CD4-positive, alpha-beta T cell treated with Interleukin-1 beta for 1 hour (primary cell): ENCODE data around the gene IL9.
"Not testable (repeated sequence)": the region's sequence is repeated elsewhere in the genome, so short reads cannot be mapped to it uniquely, and the experiment has no call there.

Experiments used
- DNase-seq, 2 donors: peaks; one replicate each; pipeline ENCODE4 v3.0.0-alpha.2; 2020 to 2022

IL9 gene

DNA sequence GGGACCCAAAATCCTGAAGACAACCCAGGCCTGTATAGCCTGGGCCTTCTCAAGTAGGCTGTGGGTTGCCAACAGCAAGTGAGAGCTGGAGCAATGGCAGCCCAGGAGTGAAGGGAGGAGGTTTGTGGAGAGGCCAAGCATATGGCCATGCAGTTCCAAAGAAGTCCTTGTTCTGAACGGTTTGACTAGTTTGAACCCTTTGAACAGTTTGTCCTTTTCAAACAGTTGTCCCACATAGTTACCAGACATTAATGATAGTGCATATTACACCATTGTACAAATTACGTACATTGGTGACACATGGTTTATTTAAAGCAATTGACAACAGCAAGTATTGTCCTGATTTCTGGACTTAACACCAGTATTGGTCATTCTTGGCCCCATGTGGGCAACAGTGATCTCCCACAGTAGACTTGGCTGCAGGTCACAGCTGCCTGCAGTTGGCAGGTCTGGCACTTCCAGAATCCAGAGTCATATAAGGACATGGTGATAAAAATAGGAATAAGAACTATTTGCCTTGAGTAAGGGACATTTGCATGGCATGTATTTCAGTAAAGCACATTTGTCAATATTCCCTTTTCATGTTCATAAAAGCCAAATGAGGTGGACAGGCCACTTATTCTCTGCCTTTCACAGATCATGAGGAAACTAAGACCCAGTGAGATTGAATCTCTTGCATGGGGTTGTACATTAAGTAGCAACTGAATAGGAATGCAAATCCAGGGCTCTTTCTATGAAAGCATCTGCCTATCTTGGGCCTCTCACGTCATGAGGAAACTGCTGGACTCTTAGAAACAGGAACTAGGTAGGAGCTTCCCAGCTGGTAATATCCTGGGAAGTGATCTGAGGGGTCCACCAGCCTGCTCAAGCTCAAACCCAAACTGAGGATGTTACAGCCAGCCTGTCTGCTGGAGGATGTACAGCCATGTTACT lies 30.9 kb downstream of the IL9 start:
- no peak for DNase-seq

DNA sequence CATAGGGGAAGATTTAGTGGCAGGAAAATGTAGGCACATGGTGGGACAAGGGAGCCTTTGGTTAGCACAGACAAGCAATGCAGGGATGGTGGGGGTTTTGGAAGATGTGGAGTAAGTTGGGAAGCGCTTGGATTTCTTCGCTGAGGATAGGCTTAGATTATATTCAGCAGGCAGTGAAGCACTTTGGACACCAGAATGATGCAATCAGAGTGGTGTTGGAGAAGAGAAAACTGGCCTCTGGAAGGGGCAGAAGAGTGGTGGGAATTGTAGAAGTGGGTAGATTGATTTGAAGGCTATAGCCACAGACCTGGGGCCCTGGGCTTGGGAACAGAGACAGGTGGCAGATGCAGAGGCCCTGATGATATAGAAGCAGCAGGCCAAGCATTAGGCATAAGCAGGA lies 32.9 kb downstream of the IL9 start:
- no peak for DNase-seq

- DNase-seq: no peak
These were observed 33.6 kb downstream of the IL9 start for GRCh38 chr5:135862086-135862485.

- DNase-seq: no peak
These were observed 34.0 kb downstream of the IL9 start for GRCh38 chr5:135861641-135862040.

DNA sequence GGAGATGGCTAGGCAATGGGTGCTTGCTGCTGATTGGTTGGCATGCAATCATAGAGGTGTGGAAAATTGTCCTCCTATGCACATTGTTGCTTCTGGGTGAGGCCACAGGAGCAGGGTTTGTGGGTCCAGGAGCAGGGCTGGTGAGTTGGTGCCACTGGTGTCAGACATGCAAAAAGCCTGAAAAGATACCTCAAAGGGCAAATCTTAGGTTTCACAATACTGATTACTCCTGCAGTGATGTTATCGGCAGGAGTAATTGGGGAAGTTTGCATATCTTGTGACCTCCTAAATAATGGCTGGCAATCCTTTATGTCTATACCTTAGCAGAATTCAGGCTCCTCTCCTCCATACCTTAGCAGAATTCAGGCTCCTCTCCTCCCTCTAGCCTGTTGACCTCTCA lies 36.0 kb downstream of the IL9 start:
- DNase-seq: no peak

DNA sequence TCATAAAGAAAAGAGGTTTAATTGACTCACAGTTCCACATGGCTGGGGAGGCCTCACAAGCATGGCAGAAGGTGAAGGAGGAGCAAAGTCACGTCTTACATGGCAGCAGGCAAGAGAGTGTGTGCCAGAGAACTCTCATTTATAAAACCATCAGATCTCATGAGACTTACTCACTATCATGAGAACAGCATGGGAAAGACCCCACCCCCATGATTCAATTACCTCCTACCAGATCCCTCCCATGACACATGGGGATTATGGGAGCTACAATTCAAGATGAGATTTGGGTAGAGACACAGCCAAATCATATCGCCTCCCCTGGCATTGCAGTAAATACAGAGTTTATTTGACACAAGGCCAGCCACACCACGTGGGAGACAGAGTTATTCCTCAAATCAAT lies 36.5 kb downstream of the IL9 start:
- not testable (repeated sequence) for DNase-seq

DNA sequence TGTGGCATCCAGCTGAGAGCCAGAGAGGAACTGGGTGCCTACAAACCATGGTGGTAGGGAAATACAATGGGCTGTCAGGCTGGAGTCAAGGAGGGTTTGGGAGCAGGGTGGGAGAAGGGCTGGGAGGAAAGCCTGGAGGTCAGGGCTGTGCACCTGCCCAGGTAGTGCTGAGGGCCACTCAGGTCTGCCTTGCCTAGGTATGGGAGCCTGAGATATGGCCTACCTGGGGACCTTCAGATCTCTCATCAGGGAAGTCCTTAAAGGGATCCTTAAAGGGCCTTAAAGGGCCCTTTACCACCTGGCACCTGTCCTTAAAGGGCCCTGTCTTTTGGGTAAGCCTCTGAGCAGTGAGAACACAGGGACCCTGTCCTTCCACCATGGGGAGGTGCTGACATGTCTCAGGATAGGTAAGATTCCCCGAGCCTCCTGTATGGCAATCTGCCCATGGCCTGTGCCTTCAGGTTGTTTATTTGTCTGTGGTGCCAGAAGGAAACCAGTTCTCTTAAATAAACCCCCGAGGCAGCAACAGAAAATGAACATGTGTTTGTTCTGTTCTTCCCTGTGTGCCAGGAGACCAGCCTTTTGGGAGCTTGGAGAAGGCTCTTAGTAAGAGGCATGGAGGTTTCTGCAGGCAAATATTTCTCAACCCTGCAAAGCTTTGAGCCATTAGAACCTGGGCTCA lies 37.9 kb downstream of the IL9 start:
- DNase-seq: no peak

GRCh38 chr5:135851915-135852845 lies 43.5 kb downstream of the IL9 start:
- DNase-seq: no peak

- no peak for DNase-seq
These were observed 44.3 kb downstream of the IL9 start for GRCh38 chr5:135851186-135851914.

DNA sequence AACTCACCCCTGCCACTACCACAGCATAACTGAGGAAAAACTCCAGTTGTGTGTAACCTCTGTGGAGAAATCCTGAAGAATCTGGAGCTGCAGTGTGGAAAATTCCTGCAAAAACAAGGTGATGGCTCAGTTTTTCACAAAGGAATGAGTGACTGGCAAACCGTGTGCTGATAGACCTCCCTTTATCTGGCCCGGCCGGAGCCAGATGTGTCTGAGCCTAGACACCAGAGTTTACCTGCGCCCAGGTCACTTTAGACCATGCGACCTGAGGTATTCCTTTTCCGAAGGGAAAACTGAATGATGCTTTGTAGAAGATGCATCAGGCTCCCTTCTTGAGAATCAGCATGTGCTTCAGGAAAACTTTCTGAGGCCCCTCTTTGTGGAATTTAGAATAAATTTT lies 45.0 kb downstream of the IL9 start:
- DNase-seq: no peak

GRCh38 chr5:135850231-135850630 lies 45.4 kb downstream of the IL9 start:
- no peak for DNase-seq

- DNase-seq: no peak
These were observed 47.7 kb downstream of the IL9 start for GRCh38 chr5:135847976-135848375.

DNA sequence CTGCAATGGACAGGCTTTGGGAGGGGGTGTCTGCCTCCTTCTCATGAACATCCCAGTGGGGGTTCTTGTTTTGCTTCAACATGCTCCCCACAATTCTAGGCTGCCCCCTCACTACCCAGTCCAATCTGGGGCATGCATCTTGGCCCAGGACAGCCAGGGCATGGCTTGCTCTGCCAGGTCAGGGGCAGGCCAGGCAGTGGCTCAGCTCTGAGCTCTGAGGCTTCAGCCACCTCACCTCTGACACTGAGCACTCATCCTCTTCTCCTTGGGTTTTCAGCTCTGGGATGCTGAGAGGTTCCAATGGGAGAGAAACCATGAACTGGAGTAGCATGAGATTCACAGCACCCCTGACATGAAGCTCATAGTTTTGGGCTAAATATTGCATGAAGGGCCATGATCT lies 49.3 kb downstream of the IL9 start:
- no peak for DNase-seq

DNA sequence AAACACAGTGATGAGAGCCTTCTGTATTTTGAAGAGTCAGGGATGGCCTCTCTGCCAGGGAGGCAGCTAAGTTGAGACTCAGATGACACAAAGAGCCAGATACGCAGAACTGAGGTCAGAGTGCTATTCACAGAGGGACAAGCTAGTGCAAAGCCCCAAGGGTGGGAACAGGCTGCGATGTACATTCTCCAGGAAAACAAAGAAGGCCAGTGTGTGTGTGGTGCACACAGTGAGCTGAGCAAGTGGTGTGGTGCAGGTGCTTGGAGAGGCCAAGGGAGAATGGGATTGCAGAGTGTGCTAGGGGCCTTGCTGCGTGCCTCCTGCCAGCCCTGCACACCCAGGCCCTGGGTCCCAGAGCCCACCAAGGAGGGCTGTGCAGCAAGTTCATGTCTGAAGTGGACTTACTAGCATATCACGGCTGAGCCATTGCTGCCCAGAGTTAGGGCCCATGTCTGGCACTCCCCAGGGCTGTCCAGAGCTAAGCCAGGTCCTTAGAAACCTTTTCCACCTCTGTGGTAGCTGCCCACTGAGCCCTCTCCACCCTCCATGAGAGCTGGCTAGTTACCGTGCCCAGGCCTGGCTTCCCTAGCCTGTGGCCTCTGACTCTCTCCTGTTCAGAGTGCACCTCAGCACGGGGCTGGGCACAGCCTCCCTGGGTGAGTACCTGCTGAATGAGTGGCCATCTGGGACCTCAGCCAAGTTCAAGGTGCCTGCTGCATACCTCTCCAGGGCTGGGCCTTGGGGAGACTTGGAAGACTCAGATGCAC lies 51.9 kb downstream of the IL9 start:
- DNase-seq: no peak

GRCh38 chr5:135842737-135843136 lies 52.9 kb downstream of the IL9 start:
- DNase-seq: no peak
